HG03095 (cell line): ENCODE measurements around the gene HEPACAM2.
A peak's percentile ranks its signal among the peaks of the same experiment; 100 is the strongest.

Experiments
- ATAC-seq: cut with Tn5 transposase; IDR thresholded peaks from one replicate; pipeline ENCODE4 v1.9.1; 2021; ENCODE audit warnings: moderate library complexity; ENCODE audit not compliant: unreplicated experiment

The HEPACAM2 gene

DNA sequence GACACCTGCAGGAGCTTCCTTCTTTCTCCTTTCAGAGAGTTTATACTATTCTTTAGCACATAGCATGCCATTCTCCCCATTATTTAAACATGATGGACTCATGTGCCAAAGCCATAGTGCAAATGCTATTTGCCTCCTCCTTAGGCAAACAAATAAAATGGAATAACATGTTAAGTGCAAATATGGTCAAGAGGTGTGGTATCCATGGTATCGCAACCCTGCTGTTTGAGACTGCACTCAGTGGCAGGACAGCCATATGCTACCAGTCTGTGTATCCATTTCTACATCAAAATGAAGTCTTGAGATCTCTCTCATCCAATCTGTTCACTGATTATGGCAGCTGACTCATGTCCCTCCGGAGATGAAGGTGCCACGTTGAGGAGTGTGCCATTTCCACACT lies 22.8 kb downstream of the HEPACAM2 start:
- no peak for ATAC-seq

- ATAC-seq, result no peak
These were observed 23.5 kb downstream of the HEPACAM2 start for GRCh38 chr7:93202594-93203250.

DNA sequence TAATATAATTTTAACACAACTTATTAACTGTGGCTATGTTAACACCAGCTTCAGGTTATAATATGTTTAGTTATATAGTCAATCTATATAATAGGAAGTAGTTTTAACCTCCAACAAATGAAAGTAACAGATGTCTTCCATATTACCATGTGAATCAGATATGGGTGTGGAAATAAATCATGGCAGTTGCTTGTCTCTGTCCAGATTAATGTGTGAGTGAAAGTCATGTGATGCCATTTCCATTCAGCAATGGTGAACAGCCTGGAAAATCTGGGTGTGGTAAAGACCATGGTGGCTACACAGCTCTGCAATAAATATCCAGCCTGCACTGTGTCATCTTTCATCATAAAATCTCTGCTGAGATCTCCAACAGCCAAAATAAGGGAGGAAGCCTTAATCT lies 27.8 kb downstream of the HEPACAM2 start:
- no peak for ATAC-seq

GRCh38 chr7:93196336-93196735 lies 29.9 kb downstream of the HEPACAM2 start:
- no peak for ATAC-seq

DNA sequence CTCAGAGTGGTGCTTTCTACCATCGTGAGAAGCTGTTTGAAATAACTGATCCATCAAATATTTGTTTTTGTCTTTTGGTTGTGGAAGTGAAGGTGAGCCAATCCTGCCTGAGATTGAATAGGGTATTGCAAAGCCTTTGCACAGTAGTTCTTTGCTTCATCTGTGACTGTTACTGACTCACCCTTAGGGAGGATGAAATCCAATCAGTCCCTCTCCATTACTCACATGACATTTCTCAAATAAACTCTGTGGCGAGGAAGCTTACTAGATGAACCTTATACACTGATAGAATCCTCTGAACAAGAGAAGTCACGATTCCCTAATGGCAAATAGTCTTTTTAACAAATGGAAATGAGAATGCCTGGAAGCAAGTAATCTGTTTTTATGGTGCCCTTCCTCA lies 31.9 kb downstream of the HEPACAM2 start:
- no peak for ATAC-seq

- ATAC-seq, result no peak
These were observed 37.2 kb downstream of the HEPACAM2 start for GRCh38 chr7:93188870-93189634.

DNA sequence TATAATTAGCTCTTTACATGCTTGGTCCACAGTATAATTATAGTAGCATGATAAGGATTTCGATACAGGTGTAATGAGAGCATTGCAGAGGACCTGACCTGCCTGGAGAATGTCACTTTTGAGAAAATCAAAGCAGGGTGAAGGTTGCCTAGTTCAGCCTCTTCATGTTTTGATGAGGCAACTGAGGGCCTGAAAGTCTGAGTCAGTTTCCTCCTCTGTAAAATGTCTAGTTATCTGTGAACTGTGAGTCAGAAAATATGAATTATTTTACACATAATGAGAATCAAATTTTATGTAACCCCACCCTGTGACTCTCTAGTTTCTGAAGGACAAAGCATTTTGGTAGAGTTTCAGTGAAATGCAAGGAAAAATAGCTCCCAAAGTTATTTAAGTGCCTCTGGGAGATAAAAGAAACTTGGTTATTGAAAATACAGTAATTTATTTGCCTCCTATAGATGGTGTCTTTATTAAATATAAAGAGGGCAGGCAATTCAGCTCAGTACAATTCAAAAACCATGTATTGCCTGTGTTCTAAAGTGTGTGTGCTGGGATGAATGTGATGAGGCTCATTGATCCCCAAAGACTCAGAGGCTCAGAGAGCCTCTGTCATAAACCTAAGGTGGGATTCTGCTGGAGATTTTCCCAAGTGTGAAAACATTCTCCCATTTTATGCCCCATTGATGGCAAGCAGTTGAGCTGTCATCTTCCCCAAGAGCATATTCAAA lies 40.8 kb downstream of the HEPACAM2 start:
- no peak for ATAC-seq

DNA sequence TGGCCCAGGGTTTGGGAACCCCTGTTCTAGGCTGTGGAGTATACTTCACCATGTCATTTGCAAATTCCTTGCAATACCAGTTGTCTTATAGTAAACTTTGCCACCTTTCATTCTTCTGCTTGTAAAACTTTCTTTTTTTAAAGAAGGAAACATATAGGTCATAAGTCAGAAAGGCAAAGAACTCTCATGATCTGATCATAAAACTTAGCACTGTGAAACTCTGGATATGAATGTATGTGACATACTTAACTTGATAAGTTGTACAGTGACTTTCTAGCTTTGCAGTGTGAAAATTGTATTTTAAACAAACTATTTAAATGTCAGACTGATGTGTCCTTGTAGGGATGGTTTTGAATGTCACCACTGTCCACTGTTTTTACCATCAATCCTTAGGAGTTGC lies 47.1 kb downstream of the HEPACAM2 start:
- ATAC-seq, result no peak

- no peak for ATAC-seq
These were observed 48.1 kb downstream of the HEPACAM2 start for GRCh38 chr7:93178213-93178612.

- no peak for ATAC-seq
These were observed 49.2 kb downstream of the HEPACAM2 start for GRCh38 chr7:93176992-93177580.

DNA sequence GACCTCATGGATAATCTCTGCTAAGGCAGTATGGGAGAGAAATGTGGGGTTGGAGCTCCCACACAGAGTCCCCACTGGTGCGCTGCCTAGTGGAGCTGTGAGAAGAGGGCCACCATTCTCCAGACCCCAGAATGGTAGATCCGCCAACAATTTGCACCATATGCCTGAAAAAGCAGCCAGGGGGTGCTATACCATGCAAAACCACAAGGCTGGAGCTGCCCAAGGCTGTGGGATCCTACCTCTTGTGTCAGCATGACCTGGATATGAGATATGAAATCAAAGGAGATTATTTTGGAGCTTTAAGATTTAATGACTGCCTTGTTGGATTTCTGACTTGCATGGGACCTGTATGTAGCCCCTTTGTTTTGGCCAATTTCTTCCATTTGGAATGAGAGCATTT lies 51.0 kb downstream of the HEPACAM2 start:
- no peak for ATAC-seq

GRCh38 chr7:93172683-93173082 lies 53.6 kb downstream of the HEPACAM2 start:
- ATAC-seq, result no peak

DNA sequence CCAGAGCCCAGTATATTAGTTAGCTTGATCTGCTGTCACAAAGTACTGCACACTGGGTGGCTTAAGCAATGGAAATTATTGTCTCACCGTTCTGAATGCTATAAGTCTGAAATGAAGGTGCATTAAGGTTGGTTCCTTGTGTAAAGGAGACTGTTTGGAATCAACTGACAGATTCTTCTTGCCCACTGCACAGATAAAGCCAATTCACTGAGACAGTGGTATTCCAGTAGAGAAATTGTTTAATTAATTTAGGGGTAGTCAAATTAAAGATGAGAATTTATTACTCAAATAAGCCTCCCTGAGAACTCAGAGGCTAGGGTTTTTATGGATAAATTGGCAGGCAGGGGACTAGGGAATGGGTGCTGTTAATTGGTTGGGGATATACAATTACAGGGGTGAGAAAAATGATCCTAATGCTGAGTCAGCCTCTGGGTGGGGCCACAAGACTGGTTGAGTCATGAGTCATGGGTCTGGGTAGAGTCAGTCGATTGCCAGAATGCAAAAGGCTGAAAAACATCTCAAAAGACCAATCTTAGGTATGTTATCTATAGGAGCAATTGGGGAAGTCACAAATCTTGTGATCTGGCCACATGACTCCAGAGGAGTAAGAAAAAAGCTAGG lies 54.6 kb downstream of the HEPACAM2 start:
- ATAC-seq, result no peak

GRCh38 chr7:93165447-93165846 lies 60.8 kb downstream of the HEPACAM2 start:
- ATAC-seq, result peak; percentile 96

DNA sequence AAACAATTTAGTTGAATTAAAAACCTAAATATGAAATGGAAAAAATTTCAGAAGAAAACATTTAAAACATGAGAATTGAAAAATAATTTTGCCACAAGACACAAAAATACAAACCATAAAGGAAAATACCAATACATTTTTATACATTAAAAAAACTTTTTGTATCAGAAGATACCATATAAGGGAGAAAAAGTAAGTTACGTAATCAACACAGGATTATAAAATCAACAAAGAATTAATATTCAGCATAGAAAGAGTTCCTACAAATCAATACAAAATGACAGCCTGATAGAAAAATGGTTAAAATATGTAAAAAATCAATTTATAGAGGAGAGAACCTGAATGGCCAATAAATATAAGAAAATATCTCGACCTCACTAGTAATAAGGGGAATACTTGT lies 61.5 kb downstream of the HEPACAM2 start:
- ATAC-seq, result no peak

- no peak for ATAC-seq
These were observed 65.0 kb downstream of the HEPACAM2 start for GRCh38 chr7:93161181-93161762.

DNA sequence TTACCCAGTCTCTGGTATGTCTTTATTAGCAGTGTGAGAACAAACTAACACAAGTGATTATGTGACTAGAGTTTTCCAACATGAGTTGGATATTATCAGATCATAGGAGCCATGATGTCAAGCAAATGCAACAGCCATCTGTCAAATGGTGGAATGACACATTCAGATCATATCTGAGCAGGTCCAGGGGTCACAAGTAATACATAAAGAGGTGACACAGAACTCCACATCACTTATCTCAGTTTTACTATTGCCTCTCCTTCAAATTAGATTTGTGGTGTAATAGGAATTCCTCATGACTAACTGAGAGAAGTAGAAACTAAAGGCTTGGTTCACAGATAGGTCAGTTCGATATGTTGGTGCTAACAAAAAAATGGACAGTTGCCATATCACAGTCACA lies 65.9 kb downstream of the HEPACAM2 start:
- no peak for ATAC-seq

GRCh38 chr7:93159490-93159889 lies 66.8 kb downstream of the HEPACAM2 start:
- ATAC-seq, result no peak

DNA sequence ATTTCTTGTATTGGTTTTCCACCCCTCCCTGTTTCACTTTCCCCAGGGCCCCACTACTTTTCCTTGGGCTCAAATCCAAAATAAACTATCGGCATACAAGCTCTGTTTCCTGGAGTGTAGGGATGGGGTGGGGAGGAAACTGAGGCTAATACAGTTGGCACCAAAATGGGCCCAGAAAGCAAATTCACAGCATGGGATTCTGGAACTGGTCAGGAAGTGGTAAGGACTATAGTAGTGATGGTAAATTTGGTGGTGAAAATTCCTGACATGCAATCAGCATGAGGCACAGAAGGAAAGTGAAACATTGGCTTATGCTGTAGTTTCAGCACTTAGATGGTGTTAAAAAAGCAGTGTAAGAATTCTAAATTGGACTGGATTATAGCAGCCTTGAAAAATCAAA lies 69.4 kb downstream of the HEPACAM2 start:
- no peak for ATAC-seq

DNA sequence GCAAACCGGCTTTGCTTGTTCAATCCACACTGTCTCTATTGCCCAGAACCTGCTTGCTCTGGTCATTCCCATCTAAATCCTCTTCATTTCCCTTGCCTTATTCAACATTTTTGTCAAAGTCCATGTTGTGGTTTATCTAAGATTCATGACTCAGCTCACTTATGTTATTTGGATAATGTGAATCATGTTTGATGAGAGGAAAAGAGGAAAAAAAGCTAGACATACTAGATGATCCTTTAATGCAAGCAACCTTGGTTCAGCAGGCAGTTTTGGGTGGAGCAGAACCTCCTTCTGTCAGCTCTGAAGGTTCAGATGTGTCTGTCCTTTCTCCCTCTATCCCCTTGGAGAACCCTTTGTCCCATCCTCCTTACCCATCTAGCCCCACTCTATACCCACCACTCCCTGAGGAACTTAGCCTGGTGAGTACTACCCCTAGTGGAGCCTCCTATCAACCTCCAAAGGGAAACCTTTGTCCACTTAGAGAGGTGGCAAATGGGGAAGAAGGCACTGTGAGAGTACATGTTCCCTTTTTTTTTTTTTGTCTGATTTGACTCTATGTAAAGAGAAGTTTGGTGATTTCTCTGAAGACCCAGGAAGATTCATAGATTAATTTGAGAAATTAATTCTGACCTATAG lies 76.0 kb downstream of the HEPACAM2 start:
- ATAC-seq, result no peak
